ENCODE measurements around the gene BAX. TPM values are rescaled to one million over a fixed set of nuclear protein-coding genes. Genes with fewer than 3 reads are reported as not detected.

BAX gene
- total RNA-seq, 4 donors from 2014 or later = 71.0 to 138 (median 104) TPM

DNA sequence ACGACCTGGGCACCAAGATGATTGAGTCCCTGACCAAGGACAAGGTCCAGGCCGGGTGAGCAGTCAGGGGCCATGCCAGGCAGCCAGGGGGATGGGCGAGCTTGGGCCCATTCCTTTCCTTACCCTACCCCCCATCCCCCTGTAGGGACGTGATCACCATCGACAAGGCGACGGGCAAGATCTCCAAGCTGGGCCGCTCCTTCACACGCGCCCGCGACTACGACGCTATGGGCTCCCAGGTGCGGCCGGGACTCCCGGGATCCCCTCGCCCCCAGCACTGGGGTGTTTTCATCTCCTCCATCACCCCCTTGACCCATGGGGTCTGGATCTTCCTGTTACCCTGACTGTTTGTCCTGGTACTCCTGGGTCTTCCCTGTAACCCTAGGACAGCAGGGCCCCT is 55.2 kb downstream of the BAX start:
- H3K4me3 ChIP-seq = no peak overlapping the region
- no peaks in the 10 kb centered on the region for H3K27me3 ChIP-seq
- TF ChIP-seq, protein P1, sequence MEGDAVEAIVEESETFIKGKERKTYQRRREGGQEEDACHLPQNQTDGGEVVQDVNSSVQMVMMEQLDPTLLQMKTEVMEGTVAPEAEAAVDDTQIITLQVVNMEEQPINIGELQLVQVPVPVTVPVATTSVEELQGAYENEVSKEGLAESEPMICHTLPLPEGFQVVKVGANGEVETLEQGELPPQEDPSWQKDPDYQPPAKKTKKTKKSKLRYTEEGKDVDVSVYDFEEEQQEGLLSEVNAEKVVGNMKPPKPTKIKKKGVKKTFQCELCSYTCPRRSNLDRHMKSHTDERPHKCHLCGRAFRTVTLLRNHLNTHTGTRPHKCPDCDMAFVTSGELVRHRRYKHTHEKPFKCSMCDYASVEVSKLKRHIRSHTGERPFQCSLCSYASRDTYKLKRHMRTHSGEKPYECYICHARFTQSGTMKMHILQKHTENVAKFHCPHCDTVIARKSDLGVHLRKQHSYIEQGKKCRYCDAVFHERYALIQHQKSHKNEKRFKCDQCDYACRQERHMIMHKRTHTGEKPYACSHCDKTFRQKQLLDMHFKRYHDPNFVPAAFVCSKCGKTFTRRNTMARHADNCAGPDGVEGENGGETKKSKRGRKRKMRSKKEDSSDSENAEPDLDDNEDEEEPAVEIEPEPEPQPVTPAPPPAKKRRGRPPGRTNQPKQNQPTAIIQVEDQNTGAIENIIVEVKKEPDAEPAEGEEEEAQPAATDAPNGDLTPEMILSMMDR (IDR thresholded peaks at IDR 0.05) = no peak
- no peak for TF ChIP-seq POLR2A (IDR thresholded peaks at IDR 0.05)
- peaks cover 0 to 60% (median 0%) of the 10 kb centered on the region in 3 donors for H3K36me3 ChIP-seq
- H3K4me1 ChIP-seq = no peaks in the 10 kb centered on the region
- no peaks in the 10 kb centered on the region for H3K9me3 ChIP-seq
- no peak for DNase-seq
- H3K27ac ChIP-seq = no peak overlapping the region

DNA sequence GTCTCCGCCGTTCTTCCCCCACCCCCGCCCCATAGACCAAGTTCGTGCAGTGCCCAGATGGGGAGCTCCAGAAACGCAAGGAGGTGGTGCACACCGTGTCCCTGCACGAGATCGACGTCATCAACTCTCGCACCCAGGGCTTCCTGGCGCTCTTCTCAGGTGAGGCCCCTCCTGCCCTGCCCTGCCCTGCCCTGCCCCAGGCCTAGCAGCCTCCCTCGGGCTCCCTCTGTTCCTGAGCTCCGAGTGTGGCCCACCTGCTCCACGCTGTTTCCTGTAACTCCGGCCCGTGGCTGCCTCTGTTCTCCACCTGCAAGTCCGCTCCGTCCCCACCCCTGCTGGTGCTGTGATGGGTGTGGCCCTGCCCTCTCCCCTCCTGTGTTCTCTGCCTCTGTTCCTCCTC is 55.8 kb downstream of the BAX start:
- H3K4me3 ChIP-seq = no peak overlapping the region
- H3K27me3 ChIP-seq = no peaks in the 10 kb centered on the region
- H3K27ac ChIP-seq = no peak overlapping the region
- TF ChIP-seq, protein P1 (IDR thresholded peaks at IDR 0.05) = no peak
- TF ChIP-seq POLR2A (IDR thresholded peaks at IDR 0.05) = no peak
- peaks cover 0 to 56% (median 0%) of the 10 kb centered on the region in 3 donors for H3K36me3 ChIP-seq
- no peak for DNase-seq
- H3K4me1 ChIP-seq = no peaks in the 10 kb centered on the region
- no peaks in the 10 kb centered on the region for H3K9me3 ChIP-seq

DNA sequence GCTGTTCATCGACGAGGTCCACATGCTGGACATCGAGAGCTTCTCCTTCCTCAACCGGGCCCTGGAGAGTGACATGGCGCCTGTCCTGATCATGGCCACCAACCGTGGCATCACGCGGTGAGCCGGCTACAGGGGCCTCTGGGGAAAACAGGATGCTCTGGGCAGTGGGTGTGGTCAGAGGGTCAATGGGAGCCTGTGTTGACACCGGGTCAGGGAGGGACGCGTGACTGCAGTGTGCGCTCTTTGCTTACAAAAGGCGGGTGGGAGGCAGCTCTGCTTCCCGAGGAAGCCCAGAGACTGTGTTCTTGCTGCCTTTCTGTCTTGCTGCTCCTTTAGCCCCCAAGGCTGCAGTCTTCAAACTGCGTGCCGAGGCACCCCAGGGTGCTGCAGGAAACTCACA is 56.5 kb downstream of the BAX start:
- no peaks in the 10 kb centered on the region for H3K27me3 ChIP-seq
- no peak overlapping the region for H3K27ac ChIP-seq
- no peak overlapping the region for H3K4me3 ChIP-seq
- no peak for TF ChIP-seq POLR2A (IDR thresholded peaks at IDR 0.05)
- TF ChIP-seq, protein P1 (IDR thresholded peaks at IDR 0.05) = no peak
- no peaks in the 10 kb centered on the region for H3K9me3 ChIP-seq
- H3K4me1 ChIP-seq = no peaks in the 10 kb centered on the region
- peaks cover 0 to 50% (median 0%) of the 10 kb centered on the region in 3 donors for H3K36me3 ChIP-seq
- no peak for DNase-seq

Small RNAs within 50 kb of the gene (small RNA-seq; reads per million reads assigned to genes)
- gene AC026803.1 (0 reads per million in 2 donors), gene MIR6798 (0 to 0.13 reads per million in 2 donors)

Other genes with a start within 250 kb of the BAX start
- 1 to 10 TPM in 1 of 4 donors, under 1 TPM in 1, not detected in 2; 0.70 to 1.1 TPM for gene MAMSTR, start 235.2 kb upstream of the BAX start, total RNA-seq
- 1 to 10 TPM; 1.8 to 6.6 (median 3.4) TPM for gene RASIP1, start 214.3 kb upstream of the BAX start, total RNA-seq
- gene IZUMO1, start 208.0 kb upstream of the BAX start, total RNA-seq = not detected
- 1 to 10 TPM in 1 of 4 donors, under 1 TPM in 3; 0.38 to 1.2 (median 0.68) TPM for gene FUT1, start 202.2 kb upstream of the BAX start, total RNA-seq
- gene FGF21, start 199.4 kb upstream of the BAX start, total RNA-seq = not detected
- gene BCAT2, start 143.8 kb upstream of the BAX start, total RNA-seq = 10 to 100 TPM; 22.4 to 53.6 (median 30.2) TPM
- 1 to 10 TPM in 3 of 4 donors, not detected in 1; 2.0 to 8.8 (median 2.8) TPM for gene HSD17B14, start 118.4 kb upstream of the BAX start, total RNA-seq
- gene PLEKHA4, start 86.3 kb upstream of the BAX start, total RNA-seq = 10 to 100 TPM in 1 of 4 donors, 1 to 10 TPM in 3; 2.8 to 38.8 (median 5.9) TPM
- gene PPP1R15A, start 82.5 kb upstream of the BAX start, total RNA-seq = 100 to 1,000 TPM in 2 of 4 donors, 10 to 100 TPM in 2; 39.2 to 198 (median 80.3) TPM
- not detected for gene TULP2, start 56.1 kb upstream of the BAX start, total RNA-seq
- gene NUCB1, start 54.6 kb upstream of the BAX start, total RNA-seq = 100 to 1,000 TPM; 154 to 506 (median 444) TPM
- 10 to 100 TPM in 3 of 4 donors, not detected in 1; 14.6 to 55.5 (median 45.9) TPM for gene DHDH, start 21.2 kb upstream of the BAX start, total RNA-seq
- gene FTL, start 10.4 kb downstream of the BAX start, total RNA-seq = 1,000 to 10,000 TPM; 5,249 to 9,852 (median 6,180) TPM
- gene GYS1, start 38.4 kb downstream of the BAX start, total RNA-seq = 10 to 100 TPM; 24.8 to 61.8 (median 44.0) TPM
- gene RUVBL2, start 39.0 kb downstream of the BAX start, total RNA-seq = 100 to 1,000 TPM in 1 of 4 donors, 10 to 100 TPM in 3; 34.2 to 111 (median 42.8) TPM
- 10 to 100 TPM in 1 of 4 donors, not detected in 3; 15.8 TPM for gene LHB, start 62.2 kb downstream of the BAX start, total RNA-seq
- not detected for gene CGB3, start 69.5 kb downstream of the BAX start, total RNA-seq
- not detected for gene CGB2, start 77.0 kb downstream of the BAX start, total RNA-seq
- not detected for gene CGB1, start 82.0 kb downstream of the BAX start, total RNA-seq
- not detected for gene CGB5, start 89.0 kb downstream of the BAX start, total RNA-seq
- gene CGB8, start 94.2 kb downstream of the BAX start, total RNA-seq = not detected
- gene CGB7, start 102.9 kb downstream of the BAX start, total RNA-seq = not detected
- gene NTF4, start 109.9 kb downstream of the BAX start, total RNA-seq = not detected
- not detected for gene KCNA7, start 117.8 kb downstream of the BAX start, total RNA-seq
- 100 to 1,000 TPM; 240 to 520 (median 395) TPM for gene SNRNP70, start 130.6 kb downstream of the BAX start, total RNA-seq
- gene LIN7B, start 159.5 kb downstream of the BAX start, total RNA-seq = 10 to 100 TPM in 3 of 4 donors, not detected in 1; 13.5 to 29.4 (median 18.0) TPM
- 1 to 10 TPM in 3 of 4 donors, not detected in 1; 3.6 to 6.1 (median 4.6) TPM for gene C19orf73, start 164.3 kb downstream of the BAX start, total RNA-seq
- gene PPFIA3, start 164.7 kb downstream of the BAX start, total RNA-seq = 10 to 100 TPM; 12.7 to 24.8 (median 16.4) TPM
- under 1 TPM in 3 of 4 donors, not detected in 1; 0.35 to 0.76 (median 0.67) TPM for gene HRC, start 200.5 kb downstream of the BAX start, total RNA-seq
- 100 to 1,000 TPM; 228 to 419 (median 258) TPM for gene TRPM4, start 202.9 kb downstream of the BAX start, total RNA-seq